ENCODE results near the gene GPBP1.

GRCh38 chr5:57199866-57200265 lies 26.0 kb downstream of the GPBP1 start:
- TF ChIP-seq YY1 (IDR thresholded peaks at IDR 0.05; ENCODE audit: insufficient read depth, insufficient read length) (no peak), SUZ12 (IDR thresholded peaks at IDR 0.05; ENCODE audit: extremely low read depth, insufficient read depth, insufficient read length) (no peak), ZNF274 (IDR thresholded peaks at IDR 0.05; ENCODE audit: low read depth, low read length) (no peak)
